Articular chondrocyte of knee joint (primary cell): ENCODE results near the gene MX2. TPM values are rescaled to one million over a fixed set of nuclear protein-coding genes. Genes with fewer than 3 reads are reported as not detected.

Experiments
- total RNA-seq: library from RNA; depleted of rRNA; stranded (reverse); fragments of >200 nt; gene quantifications from 2 replicates; pipeline ENCODE4 v1.2.3, GENCODE V29; 2012

Gene MX2
- 0.52 and 0.76 TPM in 2 replicates for total RNA-seq

GRCh38 chr21:41361786-41362604 lies at the start of gene MX2:
Gene MX2 (plus strand): TSS chr21:41362027. CDS start chr21:41376907, 14,880 bp downstream.

GRCh38 chr21:41316200-41317062 lies 45.4 kb upstream of the MX2 start, which contains the start of gene FAM3B:
Gene FAM3B (plus strand): TSS chr21:41316801. CDS start chr21:41316880, 79 bp downstream.

GRCh38 chr21:41425954-41426675 lies 64.3 kb downstream of the MX2 start, which contains the start of gene MX1:
Gene MX1 (plus strand): TSS chr21:41426239. CDS start chr21:41432071, 5,832 bp downstream.

Other genes starting within 250 kb of the MX2 start
- 65.1 and 84.2 TPM in 2 replicates for gene BACE2, start 193.9 kb upstream of the MX2 start, total RNA-seq
- gene FAM3B, start 45.2 kb upstream of the MX2 start, total RNA-seq, result not detected in 2 replicates
- 7.3 and 35.1 TPM in 2 replicates for gene MX1, start 64.2 kb downstream of the MX2 start, total RNA-seq
- not detected in 2 replicates for gene TMPRSS2, start 146.1 kb downstream of the MX2 start, total RNA-seq